ENCODE data around the gene PLSCR3.

The PLSCR3 gene

GRCh38 chr17:7405350-7406234 lies 11.3 kb upstream of the PLSCR3 start:
- DNase-seq (ENCODE audit: low read depth), result no peak

- no peak for DNase-seq (ENCODE audit: low read depth)
Observed at GRCh38 chr17:7404737-7405349, 10.5 kb upstream of the PLSCR3 start.

GRCh38 chr17:7403977-7404736 lies 9.8 kb upstream of the PLSCR3 start, which contains the start of gene TMEM256:
Gene TMEM256 (minus strand): TSS chr17:7404097. CDS start chr17:7404084, 13 bp downstream.
- DNase-seq (ENCODE audit: low read depth), result peak; percentile 99

GRCh38 chr17:7403727-7403976 lies 9.3 kb upstream of the PLSCR3 start:
- no peak for DNase-seq (ENCODE audit: low read depth)

- DNase-seq (ENCODE audit: low read depth), result no peak
Observed at GRCh38 chr17:7403043-7403726, 8.9 kb upstream of the PLSCR3 start.

GRCh38 chr17:7398612-7399011 lies 4.3 kb upstream of the PLSCR3 start:
- DNase-seq (ENCODE audit: low read depth), result no peak

GRCh38 chr17:7396147-7396546 lies 1.8 kb upstream of the PLSCR3 start:
- DNase-seq (ENCODE audit: low read depth), result no peak

- no peak for DNase-seq (ENCODE audit: low read depth)
Observed at GRCh38 chr17:7393613-7394451, 493 bp downstream of the PLSCR3 start.

GRCh38 chr17:7392696-7393612 lies 1.4 kb downstream of the PLSCR3 start:
- DNase-seq (ENCODE audit: low read depth), result no peak

- no peak for DNase-seq (ENCODE audit: low read depth)
Observed at GRCh38 chr17:7391307-7391706, 3.0 kb downstream of the PLSCR3 start.

GRCh38 chr17:7389924-7390910 lies 4.1 kb downstream of the PLSCR3 start:
- DNase-seq (ENCODE audit: low read depth), result no peak

GRCh38 chr17:7388856-7389255 lies 5.5 kb downstream of the PLSCR3 start:
- DNase-seq (ENCODE audit: low read depth), result no peak

GRCh38 chr17:7384489-7385081 lies 9.7 kb downstream of the PLSCR3 start:
- no peak for DNase-seq (ENCODE audit: low read depth)

GRCh38 chr17:7383742-7384488 lies 10.4 kb downstream of the PLSCR3 start:
- DNase-seq (ENCODE audit: low read depth), result no peak

- no peak for DNase-seq (ENCODE audit: low read depth)
Observed at GRCh38 chr17:7383371-7383741, 11.0 kb downstream of the PLSCR3 start.

GRCh38 chr17:7382901-7383300 lies 11.4 kb downstream of the PLSCR3 start:
- DNase-seq (ENCODE audit: low read depth), result no peak

- no peak for DNase-seq (ENCODE audit: low read depth)
Observed at GRCh38 chr17:7380855-7381683, 13.3 kb downstream of the PLSCR3 start, which contains the start of gene TNK1. Gene TNK1 (plus strand): TSS chr17:7381089. CDS start chr17:7382927, 1,838 bp downstream.

Measured in fibroblast of the conjunctiva (primary cell).